Neural progenitor cell (in vitro differentiated cells): ENCODE results near the gene PLOD3. TPM values are rescaled to one million over a fixed set of nuclear protein-coding genes. Genes with fewer than 3 reads are reported as not detected.

Experiments
- DNase-seq: peaks from one replicate; pipeline ENCODE4 v3.0.0-alpha.2; 2016; ENCODE audit warnings: low spot score
- H2AFZ ChIP-seq: fragments of 200-600 bp; sonication (generic); replicated peaks from 2 replicates; pipeline ENCODE4 v1.6.1; 2016; ENCODE audit warnings: antibody characterized with exemption
- H3F3A ChIP-seq: fragments of 200-600 bp; sonication (generic); 2 replicates; pipeline ENCODE4 v1.6.1; 2016; ENCODE audit warnings: antibody characterized with exemption, low read depth
- H3K27ac ChIP-seq: fragments of 200-600 bp; sonication (generic); 2 replicates; pipeline ENCODE4 v1.5.1; 2016; ENCODE audit warnings: mild to moderate bottlenecking
- H3K27me3 ChIP-seq: fragments of 200-600 bp; sonication (generic); 2 replicates; pipeline ENCODE4 v1.6.1; 2016; ENCODE audit warnings: mild to moderate bottlenecking, moderate library complexity
- H3K36me3 ChIP-seq: fragments of 200-600 bp; sonication (generic); 2 replicates; pipeline ENCODE4 v1.5.1; 2016
- H3K4me1 ChIP-seq: fragments of 200-600 bp; sonication (generic); 2 replicates; pipeline ENCODE4 v1.6.1; 2016; ENCODE audit warnings: mixed run types
- H3K4me2 ChIP-seq: fragments of 200-600 bp; sonication (generic); 2 replicates; pipeline ENCODE4 v1.6.1; 2016
- H3K4me3 ChIP-seq: fragments of 200-600 bp; sonication (generic); 2 replicates; pipeline ENCODE4 v1.5.1; 2016
- H3K79me2 ChIP-seq: fragments of 200-600 bp; sonication (generic); 2 replicates; pipeline ENCODE4 v1.6.1; 2016; ENCODE audit warnings: low read depth
- H3K9ac ChIP-seq: fragments of 200-600 bp; sonication (generic); 2 replicates; pipeline ENCODE4 v1.6.1; 2016
- H3K9me3 ChIP-seq: fragments of 200-600 bp; sonication (generic); 2 replicates; pipeline ENCODE4 v1.5.1; 2016; ENCODE audit warnings: low read depth
- H4K20me1 ChIP-seq: fragments of 200-600 bp; sonication (generic); 2 replicates; pipeline ENCODE4 v1.6.1; 2016; ENCODE audit warnings: low read depth
- H3K27ac Mint-ChIP-seq: 3 replicates; pipeline ENCODE4 v1.8.0; 2021; ENCODE audit warnings: mixed read lengths
- H3K27me3 Mint-ChIP-seq: 2 replicates; pipeline ENCODE4 v1.8.0; 2022; ENCODE audit warnings: low read depth, mild to moderate bottlenecking, inconsistent platforms, moderate library complexity, mixed read lengths; ENCODE audit not compliant: insufficient read depth
- H3K36me3 Mint-ChIP-seq: 3 replicates; pipeline ENCODE4 v1.8.0; 2021; ENCODE audit warnings: mixed read lengths
- H3K4me1 Mint-ChIP-seq: 3 replicates; pipeline ENCODE4 v1.8.0; 2021; ENCODE audit warnings: mixed read lengths
- H3K4me3 Mint-ChIP-seq: 3 replicates; pipeline ENCODE4 v1.8.0; 2021; ENCODE audit warnings: mild to moderate bottlenecking, moderate library complexity, mixed read lengths
- H3K9me3 Mint-ChIP-seq: 3 replicates; pipeline ENCODE4 v1.8.0; 2020; ENCODE audit warnings: mixed read lengths
- CTCF ChIP-seq: fragments of 200-600 bp; sonication (generic); IDR thresholded peaks from 2 replicates; pipeline ENCODE4 v1.5.1; 2017; ENCODE audit warnings: antibody characterized with exemption, mild to moderate bottlenecking
- EZH2 ChIP-seq: fragments of 200-600 bp; sonication (generic); IDR thresholded peaks from 2 replicates; pipeline ENCODE4 v1.6.1; 2017; ENCODE audit warnings: antibody characterized with exemption, mild to moderate bottlenecking, moderate library complexity
- EZH2phosphoT487 ChIP-seq: fragments of 200-600 bp; sonication (generic); IDR thresholded peaks from 2 replicates; pipeline ENCODE4 v1.6.1; 2017; ENCODE audit warnings: antibody characterized with exemption
- total RNA-seq: library from RNA; depleted of rRNA; stranded (reverse); fragments of >200 nt; gene quantifications from 2 replicates; pipeline ENCODE4 v1.2.3, GENCODE V29; 2015; ENCODE audit warnings: low replicate concordance

Gene PLOD3
- total RNA-seq, 1 donor from 2014 or later = 9.4 TPM

GRCh38 chr7:101195884-101196283 is 21.5 kb downstream of the PLOD3 start:
- no peak overlapping the region for H3K27ac Mint-ChIP-seq
- Histone ChIP-seq H2AFZ (no peak overlapping the region), H3K4me2 (no peak overlapping the region), H3K79me2 (no peaks in the 10 kb centered on the region), H3F3A (no peaks in the 10 kb centered on the region), H3K36me3 (no peaks in the 10 kb centered on the region), H4K20me1 (no peaks in the 10 kb centered on the region), H3K4me1 (no peaks in the 10 kb centered on the region), H3K27ac (no peak overlapping the region), H3K27me3 (peaks cover 9% of the 10 kb centered on the region), H3K9ac (no peak overlapping the region), H3K9me3 (no peaks in the 10 kb centered on the region), H3K4me3 (no peak overlapping the region)
- TF ChIP-seq EZH2 (no peak), EZH2phosphoT487 (no peak), CTCF (no peak)
- no peaks in the 10 kb centered on the region for H3K36me3 Mint-ChIP-seq
- H3K9me3 Mint-ChIP-seq = no peaks in the 10 kb centered on the region
- DNase-seq = no peak
- H3K4me3 Mint-ChIP-seq = peak overlapping the region; percentile 33
- H3K27me3 Mint-ChIP-seq = peaks cover 5% of the 10 kb centered on the region
- peaks cover 5% of the 10 kb centered on the region for H3K4me1 Mint-ChIP-seq

- Mint-ChIP-seq H3K27ac (no peak overlapping the region), H3K27me3 (peaks cover 16% of the 10 kb centered on the region), H3K4me3 (no peak overlapping the region), H3K4me1 (no peaks in the 10 kb centered on the region), H3K36me3 (no peaks in the 10 kb centered on the region), H3K9me3 (no peaks in the 10 kb centered on the region)
- TF ChIP-seq CTCF (no peak), EZH2phosphoT487 (no peak), EZH2 (no peak)
- Histone ChIP-seq H3K27me3 (no peaks in the 10 kb centered on the region), H4K20me1 (no peaks in the 10 kb centered on the region), H3K9me3 (no peaks in the 10 kb centered on the region), H3K36me3 (no peaks in the 10 kb centered on the region), H2AFZ (no peak overlapping the region), H3K4me3 (no peak overlapping the region), H3K27ac (no peak overlapping the region), H3K4me2 (no peak overlapping the region), H3F3A (no peaks in the 10 kb centered on the region), H3K9ac (no peak overlapping the region), H3K79me2 (no peaks in the 10 kb centered on the region), H3K4me1 (no peaks in the 10 kb centered on the region)
- no peak for DNase-seq
Measured at GRCh38 chr7:101189109-101189508, 28.3 kb downstream of the PLOD3 start.

GRCh38 chr7:101186844-101187428 is 30.4 kb downstream of the PLOD3 start:
- H4K20me1 ChIP-seq = no peaks in the 10 kb centered on the region
- no peaks in the 10 kb centered on the region for H3K79me2 ChIP-seq
- no peaks in the 10 kb centered on the region for H3K4me1 ChIP-seq
- Mint-ChIP-seq H3K4me1 (peaks cover 7% of the 10 kb centered on the region), H3K27ac (no peak overlapping the region), H3K27me3 (peaks cover 19% of the 10 kb centered on the region), H3K36me3 (no peaks in the 10 kb centered on the region), H3K4me3 (no peak overlapping the region), H3K9me3 (no peaks in the 10 kb centered on the region)
- H3K27ac ChIP-seq = no peak overlapping the region
- peaks cover 3% of the 10 kb centered on the region for H3K27me3 ChIP-seq
- no peaks in the 10 kb centered on the region for H3K9me3 ChIP-seq
- no peak overlapping the region for H3K9ac ChIP-seq
- no peaks in the 10 kb centered on the region for H3K36me3 ChIP-seq
- H3F3A ChIP-seq = peaks cover 9% of the 10 kb centered on the region
- H2AFZ ChIP-seq = no peak overlapping the region
- TF ChIP-seq EZH2phosphoT487 = no peak
- TF ChIP-seq CTCF = no peak
- TF ChIP-seq EZH2 = no peak
- H3K4me3 ChIP-seq = no peak overlapping the region
- no peak overlapping the region for H3K4me2 ChIP-seq
- DNase-seq = no peak
